SH-SY5Y (cell line): ENCODE measurements around the gene USP35.

ENCODE experiments used
- GATA2 ChIP-seq: IDR thresholded peaks from 2 replicates; pipeline ENCODE4 v1.6.1; 2011; ENCODE audit warnings: mild to moderate bottlenecking, low read depth, low read length
- GATA3 ChIP-seq: IDR thresholded peaks from 2 replicates; pipeline ENCODE4 v1.6.1; 2011; ENCODE audit warnings: low read depth, mild to moderate bottlenecking, low read length, moderate library complexity

USP35 gene

GRCh38 chr11:78161346-78161745, 27.4 kb upstream of the USP35 start:
- TF ChIP-seq GATA3 (no peak), GATA2 (no peak)

- no peak for TF ChIP-seq GATA2
- TF ChIP-seq GATA3 = no peak
Measured at GRCh38 chr11:78161962-78162371, 26.8 kb upstream of the USP35 start.

DNA sequence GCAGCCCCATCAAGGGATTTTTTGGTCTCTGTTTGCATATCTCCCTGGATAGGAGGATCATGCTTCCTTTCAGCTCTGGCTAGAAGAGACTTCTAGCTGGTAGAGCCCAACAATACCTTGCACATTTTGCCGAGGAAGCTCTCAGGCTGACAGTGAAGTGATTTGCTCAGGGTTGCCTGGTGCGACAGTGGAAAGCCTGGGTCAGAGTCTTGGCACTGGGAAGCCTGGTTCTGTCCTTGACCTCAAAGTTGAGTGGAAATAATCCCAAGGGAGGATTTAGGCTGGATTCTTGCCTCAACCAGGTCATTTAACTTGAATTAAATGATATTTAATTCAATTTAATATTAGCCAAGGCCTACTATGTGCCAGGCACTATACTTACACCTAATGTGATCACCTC, 24.9 kb upstream of the USP35 start:
- TF ChIP-seq GATA3 = no peak
- TF ChIP-seq GATA2 = no peak

DNA sequence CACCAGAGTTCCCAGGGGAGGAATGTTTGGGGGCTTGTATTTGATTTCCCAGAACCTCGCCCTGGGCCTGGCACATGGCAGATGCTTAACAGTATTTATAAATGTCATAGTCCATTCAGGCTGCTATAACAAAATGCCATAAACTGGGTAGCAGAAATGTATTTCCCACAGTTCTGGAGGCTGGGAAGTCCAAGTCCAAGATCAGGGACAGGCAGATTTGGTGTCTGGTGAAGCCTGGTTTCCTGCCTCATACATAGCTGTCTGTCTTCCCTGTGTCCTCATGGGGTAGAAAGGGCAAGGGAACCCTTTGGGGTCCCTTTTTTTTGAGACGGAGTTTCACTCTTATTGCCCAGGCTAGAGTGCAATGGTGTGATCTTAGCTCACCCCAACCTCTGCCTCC, 24.2 kb upstream of the USP35 start:
- no peak for TF ChIP-seq GATA3
- no peak for TF ChIP-seq GATA2

DNA sequence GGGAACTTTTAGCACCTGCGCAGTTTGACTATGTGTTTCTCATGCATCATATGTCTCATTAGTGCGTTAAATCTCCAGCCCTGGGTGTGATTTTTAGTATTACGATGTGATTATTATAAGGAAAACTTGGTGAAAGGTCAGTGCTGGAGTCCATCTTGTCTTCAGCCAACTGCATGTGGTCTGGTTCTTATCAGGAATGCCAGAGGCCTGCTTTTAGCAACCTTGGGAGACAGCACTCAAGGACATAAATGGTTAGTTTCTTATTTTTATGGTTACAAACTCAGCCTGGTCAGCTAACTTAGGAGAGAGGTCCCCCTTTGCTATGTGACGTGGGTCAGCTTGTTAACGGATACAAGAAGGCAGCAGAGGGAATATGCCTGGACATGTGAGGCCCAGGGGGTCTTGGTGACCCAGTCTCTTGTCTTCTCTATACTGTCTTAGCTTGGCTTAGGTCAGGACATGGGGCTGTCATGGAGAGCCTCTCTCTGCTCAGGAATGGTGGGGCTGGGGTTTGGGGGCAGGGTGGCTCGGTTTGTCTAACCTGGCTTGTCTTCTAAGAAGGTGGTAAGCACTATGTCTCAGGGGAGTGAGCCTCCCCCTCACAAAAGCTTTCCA, 21.8 kb upstream of the USP35 start:
- TF ChIP-seq GATA3 = no peak
- TF ChIP-seq GATA2 = no peak

GRCh38 chr11:78168539-78169477, 19.9 kb upstream of the USP35 start:
- TF ChIP-seq GATA3 (no peak), GATA2 (no peak)

DNA sequence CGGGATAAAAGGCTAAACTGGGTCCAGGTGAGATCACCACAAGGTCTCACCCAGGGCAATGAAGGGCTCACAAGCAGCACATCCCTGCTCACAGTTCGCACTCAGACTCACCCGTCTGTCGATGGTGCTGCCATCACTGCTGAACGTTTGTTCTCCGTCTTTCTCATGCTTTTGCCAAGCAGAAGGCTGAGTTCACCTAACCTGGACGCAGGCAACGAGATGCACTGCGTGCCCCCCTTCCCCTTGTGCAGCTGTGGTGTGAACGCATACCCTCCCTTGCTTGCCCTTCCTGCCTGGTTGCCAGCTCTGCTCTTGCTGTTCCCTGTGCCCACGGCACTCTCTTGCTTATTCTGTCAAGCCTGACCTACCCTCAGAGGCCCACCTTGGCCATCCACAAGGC, 18.3 kb upstream of the USP35 start:
- TF ChIP-seq GATA3 = no peak
- TF ChIP-seq GATA2 = no peak

- TF ChIP-seq GATA3 (no peak), GATA2 (no peak)
Measured at GRCh38 chr11:78170874-78171549, 17.7 kb upstream of the USP35 start.

DNA sequence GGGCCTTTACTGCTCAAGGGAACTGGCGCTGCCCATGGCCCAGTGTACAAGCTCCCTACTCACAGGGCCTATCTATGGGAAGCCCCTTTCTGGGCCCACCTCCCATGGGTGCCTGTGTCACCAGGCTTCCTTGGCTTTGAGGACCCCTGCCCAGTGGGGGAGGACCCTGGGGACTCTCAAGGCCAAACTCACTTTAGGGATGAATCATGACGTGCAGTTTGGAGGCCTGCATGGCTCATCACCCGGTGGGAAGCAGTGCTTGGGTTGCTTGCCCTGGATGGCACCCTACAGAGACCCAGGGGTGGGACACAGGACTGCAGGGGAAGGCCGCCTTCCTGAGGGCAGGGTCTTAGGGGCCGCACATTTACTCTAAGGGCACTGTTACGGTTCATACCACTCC, 16.8 kb upstream of the USP35 start:
- TF ChIP-seq GATA2 = no peak
- TF ChIP-seq GATA3 = no peak

DNA sequence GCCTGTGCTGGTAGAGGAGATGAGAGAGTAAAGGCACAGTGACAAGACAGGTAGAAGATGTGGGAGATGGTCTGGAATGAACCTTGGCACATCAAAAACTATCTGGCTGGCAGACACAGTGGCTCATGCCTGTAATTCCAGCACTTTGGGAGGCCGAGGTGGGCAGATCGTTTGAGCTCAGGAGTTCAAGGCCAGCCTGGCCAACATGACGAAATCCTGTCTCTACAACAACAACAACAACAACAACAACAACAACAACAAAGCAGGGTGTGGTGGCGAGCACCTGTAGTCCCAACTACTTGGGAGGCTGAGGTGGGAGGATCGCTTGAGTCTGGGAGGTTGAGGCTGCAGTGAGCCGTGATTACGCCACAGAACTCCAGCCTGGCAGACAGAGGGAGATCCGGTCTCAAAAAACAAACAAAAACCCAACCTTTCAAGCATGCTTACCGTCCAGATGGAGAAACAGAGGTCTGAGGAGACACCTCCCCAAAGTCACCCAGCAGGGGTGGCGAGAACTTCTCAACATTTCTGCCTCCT, 12.0 kb upstream of the USP35 start:
- TF ChIP-seq GATA3 (no peak), GATA2 (no peak)

DNA sequence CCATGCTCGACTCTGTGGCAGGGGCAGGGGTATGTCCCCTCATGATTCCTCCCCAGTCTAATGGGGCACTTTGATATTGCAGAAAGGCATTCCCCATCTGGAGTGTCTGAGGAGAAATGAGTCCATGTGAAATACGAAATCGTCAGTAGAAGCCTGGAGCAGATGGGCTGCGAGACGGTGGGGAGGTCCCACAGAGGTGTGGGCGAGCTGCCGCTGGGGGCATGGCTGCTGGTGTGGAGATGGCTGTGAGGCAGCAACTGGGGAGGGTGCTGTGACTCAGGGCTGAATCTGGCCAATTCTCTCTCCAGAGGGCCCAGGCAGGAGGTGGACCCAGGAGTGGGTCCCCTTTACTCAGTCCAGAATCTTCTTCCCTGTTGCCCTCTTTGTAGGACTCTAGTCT, 11.5 kb upstream of the USP35 start:
- TF ChIP-seq GATA2 = no peak
- TF ChIP-seq GATA3 = no peak

DNA sequence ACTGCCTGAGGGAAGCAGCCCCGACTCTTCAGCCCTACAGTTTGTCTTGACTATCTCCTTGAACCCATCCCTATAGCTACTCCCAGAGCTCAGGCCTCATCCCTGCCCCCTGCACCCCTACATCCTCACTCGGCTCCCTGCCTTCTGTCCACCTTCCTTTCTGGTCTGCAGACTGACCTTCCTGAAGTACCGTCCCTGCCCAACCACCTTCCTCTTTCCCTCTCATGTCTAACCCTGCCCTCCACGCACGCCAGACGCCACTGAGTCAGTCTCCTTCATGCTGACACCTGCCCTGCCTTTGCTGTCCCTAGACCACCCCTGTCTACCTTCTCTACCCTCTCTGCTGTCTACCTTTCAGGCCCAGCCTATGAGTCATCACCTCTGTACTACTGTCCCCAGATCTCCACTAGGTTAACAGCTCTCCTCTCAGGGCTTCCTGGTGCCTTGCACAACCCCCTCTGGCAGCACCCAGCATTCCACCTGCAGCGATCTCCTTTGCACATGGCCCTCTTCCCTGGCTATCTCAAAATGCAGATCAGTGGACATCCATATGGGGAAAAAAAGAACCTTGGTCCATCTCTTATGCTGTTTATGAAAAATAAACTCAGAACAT, 9.2 kb upstream of the USP35 start:
- TF ChIP-seq GATA3 (no peak), GATA2 (no peak)

GRCh38 chr11:78180751-78181150, 8.0 kb upstream of the USP35 start:
- TF ChIP-seq GATA2 = no peak
- TF ChIP-seq GATA3 = no peak

GRCh38 chr11:78181185-78181584, 7.5 kb upstream of the USP35 start:
- no peak for TF ChIP-seq GATA3
- TF ChIP-seq GATA2 = no peak
